GF-D8 (cell line): ENCODE results near the gene IGFLR1.
A peak's percentile ranks its signal among the peaks of the same experiment; 100 is the strongest.

Experiments
- DNase-seq: peaks from one replicate; lab custom pipeline; 2025; lab: John Stamatoyannopoulos, UW

IGFLR1 gene

GRCh38 chr19:35755550-35756376, 13.5 kb upstream of the IGFLR1 start:
- no peak for DNase-seq

- no peak for DNase-seq
Measured at GRCh38 chr19:35755131-35755549, 12.9 kb upstream of the IGFLR1 start.

- no peak for DNase-seq
Measured at GRCh38 chr19:35754370-35755130, 12.3 kb upstream of the IGFLR1 start.

GRCh38 chr19:35753634-35754369, 11.6 kb upstream of the IGFLR1 start:
- DNase-seq: no peak

- DNase-seq: no peak
Measured at GRCh38 chr19:35752746-35753350, 10.6 kb upstream of the IGFLR1 start.

GRCh38 chr19:35751839-35752745, 9.8 kb upstream of the IGFLR1 start:
- DNase-seq: no peak

GRCh38 chr19:35750167-35750566, 7.9 kb upstream of the IGFLR1 start:
- no peak for DNase-seq

- peak; percentile 97 for DNase-seq
Measured at GRCh38 chr19:35748106-35749020, 6.1 kb upstream of the IGFLR1 start, which contains the start of gene LIN37. Gene LIN37, plus strand, starts transcription at chr19:35748576. Its CDS starts 149 bp downstream, at chr19:35748725.

GRCh38 chr19:35746531-35746930, 4.3 kb upstream of the IGFLR1 start:
- DNase-seq: no peak

GRCh38 chr19:35746087-35746462, 3.8 kb upstream of the IGFLR1 start:
- no peak for DNase-seq

- DNase-seq: peak; percentile 99
Measured at GRCh38 chr19:35745328-35746086, 3.3 kb upstream of the IGFLR1 start, which contains the start of the genes PSENEN and U2AF1L4. Gene PSENEN, plus strand, starts transcription at chr19:35745651. Its CDS starts 280 bp downstream, at chr19:35745931. Gene U2AF1L4, minus strand, starts transcription at chr19:35745418. Its CDS starts 27 bp downstream, at chr19:35745391.

- DNase-seq: peak; percentile 87
Measured at GRCh38 chr19:35744430-35745327, 2.4 kb upstream of the IGFLR1 start.

GRCh38 chr19:35743640-35744429, 1.6 kb upstream of the IGFLR1 start:
- no peak for DNase-seq

GRCh38 chr19:35741203-35741515, 1.1 kb downstream of the IGFLR1 start:
- no peak for DNase-seq

GRCh38 chr19:35740423-35741202, 1.6 kb downstream of the IGFLR1 start:
- DNase-seq: peak; percentile 92

- DNase-seq: no peak
Measured at GRCh38 chr19:35740108-35740422, 2.2 kb downstream of the IGFLR1 start.
